H1 (cell line): Measurements from ENCODE around the gene PHOSPHO2. TPM values are rescaled to one million over a fixed set of nuclear protein-coding genes. Genes with fewer than 3 reads are reported as not detected.

ENCODE experiments used
- CTCF ChIA-PET: fragments of 300-600 bp; sonication (Branson Sonifier 250); formaldehyde crosslinking; loops from one replicate; lab custom pipeline; 2021; ENCODE audit not compliant: partially characterized antibody; lab: Charles Lee
- POLR2A ChIA-PET: fragments of 300-600 bp; sonication (Branson Sonifier 250); formaldehyde crosslinking; loops from one replicate; lab custom pipeline; 2021; ENCODE audit warnings: inconsistent platforms; ENCODE audit not compliant: partially characterized antibody; lab: Charles Lee
- DNase-seq, 2 experiments: peaks; one replicate each; pipeline versions ENCODE4 v3.0.0 to v3.0.0-alpha.2; 2010 to 2022; ENCODE audit warnings: low spot score in 2 of 2, low read depth in 1 of 2, mixed read lengths in 1 of 2
- FAIRE-seq: peaks from 2 replicates; lab custom pipeline; 2011; peaks lifted over from hg19 to GRCh38; lab: Jason Lieb, UNC
- H2AFZ ChIP-seq: 2 replicates; pipeline ENCODE4 v1.8.1; 2012; ENCODE audit warnings: low read length, inconsistent platforms
- H2AK5ac ChIP-seq: 2 replicates; pipeline ENCODE4 v1.6.1; 2013; ENCODE audit warnings: low read depth, low read length
- H2BK120ac ChIP-seq: replicated peaks from 2 replicates; pipeline ENCODE3; 2013; ENCODE audit warnings: low read depth, low read length, inconsistent platforms
- H2BK12ac ChIP-seq: 2 replicates; pipeline ENCODE4 v1.6.1; 2013; ENCODE audit warnings: low read depth, low read length
- H2BK15ac ChIP-seq: 2 replicates; pipeline ENCODE4 v1.6.1; 2013; ENCODE audit warnings: low read length
- H2BK20ac ChIP-seq: 2 replicates; pipeline ENCODE4 v1.6.1; 2013; ENCODE audit warnings: low read length
- H2BK5ac ChIP-seq: 2 replicates; pipeline ENCODE4 v1.6.1; 2013; ENCODE audit warnings: low read depth, low read length
- H3K14ac ChIP-seq: 2 replicates; pipeline ENCODE4 v1.6.1; 2013; ENCODE audit warnings: inconsistent platforms; ENCODE audit not compliant: insufficient read length
- H3K18ac ChIP-seq: 2 replicates; pipeline ENCODE4 v1.6.1; 2013; ENCODE audit warnings: low read length; ENCODE audit errors: extremely low read depth
- H3K23ac ChIP-seq: 2 replicates; pipeline ENCODE4 v1.6.1; 2013; ENCODE audit warnings: inconsistent platforms; ENCODE audit not compliant: insufficient read length
- H3K23me2 ChIP-seq: 2 replicates; pipeline ENCODE4 v1.6.1; 2013; ENCODE audit warnings: low read depth, low read length
- H3K27ac ChIP-seq: 2 replicates; pipeline ENCODE4 v1.6.1; 2011; ENCODE audit warnings: low read depth, low read length, inconsistent platforms
- H3K27me3 ChIP-seq, 4 experiments: replicated peaks in 1 of 4; 1 replicate in 1 of 4; 2 replicates in 3 of 4; pipeline versions ENCODE4 v1.6.1 to v1.8.1; 2011 to 2013; ENCODE audit warnings: low read length in 3 of 4, mild to moderate bottlenecking in 3 of 4, inconsistent platforms in 2 of 4, mixed read lengths in 2 of 4, moderate library complexity in 1 of 4; ENCODE audit not compliant: control insufficient read depth in 3 of 4, insufficient read depth in 3 of 4; ENCODE audit errors: extremely low read depth in 1 of 4
- H3K36me3 ChIP-seq, 4 experiments: 2 replicates each; pipeline versions ENCODE4 v1.6.1 to v1.8.1; 2011 to 2013; ENCODE audit warnings: mild to moderate bottlenecking in 4 of 4, low read length in 3 of 4, moderate library complexity in 2 of 4, control low read depth in 1 of 4, inconsistent platforms in 1 of 4; ENCODE audit not compliant: insufficient read depth in 4 of 4, control insufficient read depth in 2 of 4
- H3K4ac ChIP-seq: replicated peaks from 2 replicates; pipeline ENCODE3; 2013; ENCODE audit warnings: low read length, low read depth, mixed read lengths, inconsistent platforms; ENCODE audit not compliant: insufficient read length
- H3K4me1 ChIP-seq, 4 experiments: replicated peaks in 1 of 4; 1 replicate in 1 of 4; 2 replicates in 3 of 4; pipeline versions ENCODE4 v1.6.1 to v1.8.1; 2011 to 2013; ENCODE audit warnings: low read length in 3 of 4, inconsistent platforms in 2 of 4, mixed read lengths in 1 of 4; ENCODE audit not compliant: insufficient read depth in 4 of 4, control insufficient read depth in 3 of 4
- H3K4me2 ChIP-seq, 2 experiments: 2 replicates each; pipeline versions ENCODE4 v1.6.1 to v1.8.1; 2011 to 2013; ENCODE audit warnings: low read depth in 2 of 2, low read length in 2 of 2, control low read depth in 1 of 2, inconsistent platforms in 1 of 2, mild to moderate bottlenecking in 1 of 2; ENCODE audit not compliant: insufficient read depth in 1 of 2
- H3K4me3 ChIP-seq, 4 experiments: fragments of 200-600, 300-600 bp in 1 of 4; sonication (generic), shearing (Covaris generic), sonication (Bioruptor Twin) in 1 of 4; 2 replicates each; pipeline versions ENCODE4 v1.5.1 to v1.8.1; 2011 to 2016; ENCODE audit warnings: low read length in 4 of 4, low read depth in 3 of 4, control low read depth in 2 of 4, inconsistent platforms in 2 of 4, mild to moderate bottlenecking in 2 of 4, mixed read lengths in 1 of 4, moderate library complexity in 1 of 4; ENCODE audit not compliant: insufficient read depth in 2 of 4; ENCODE audit errors: extremely low read depth in 1 of 4
- H3K56ac ChIP-seq: replicated peaks from 2 replicates; pipeline ENCODE3; 2013; ENCODE audit warnings: low read depth, mild to moderate bottlenecking, mixed read lengths, low read length, inconsistent platforms; ENCODE audit not compliant: insufficient read length
- H3K79me1 ChIP-seq: 2 replicates; pipeline ENCODE4 v1.6.1; 2013; ENCODE audit warnings: low read depth, low read length, control low read depth
- H3K79me2 ChIP-seq, 2 experiments: 2 replicates each; pipeline versions ENCODE4 v1.6.1 to v1.8.1; 2012 to 2013; ENCODE audit warnings: low read length in 2 of 2, mild to moderate bottlenecking in 2 of 2, inconsistent platforms in 1 of 2; ENCODE audit not compliant: insufficient read depth in 2 of 2, control insufficient read depth in 1 of 2
- H3K9ac ChIP-seq, 4 experiments: replicated peaks in 1 of 4; 1 replicate in 1 of 4; 2 replicates in 3 of 4; pipeline versions ENCODE4 v1.6.1 to v1.8.1; 2011 to 2013; ENCODE audit warnings: low read depth in 3 of 4, low read length in 3 of 4, control low read depth in 2 of 4, mild to moderate bottlenecking in 2 of 4, moderate library complexity in 2 of 4, inconsistent platforms in 1 of 4; ENCODE audit errors: extremely low read depth in 1 of 4
- H3K9me3 ChIP-seq, 2 experiments: 2 replicates each; pipeline versions ENCODE4 v1.6.1 to v1.8.1; 2012 to 2013; ENCODE audit warnings: mild to moderate bottlenecking in 2 of 2, moderate library complexity in 2 of 2, control low read depth in 1 of 2, inconsistent platforms in 1 of 2, low read depth in 1 of 2, low read length in 1 of 2, mixed read lengths in 1 of 2; ENCODE audit not compliant: insufficient read depth in 2 of 2
- H4K20me1 ChIP-seq, 2 experiments: replicated peaks in 1 of 2; 2 replicates each; pipeline versions ENCODE3 to v1.8.1; 2011 to 2013; ENCODE audit warnings: inconsistent platforms in 2 of 2, low read length in 2 of 2, mild to moderate bottlenecking in 1 of 2; ENCODE audit not compliant: insufficient read depth in 2 of 2, control insufficient read depth in 1 of 2
- H4K5ac ChIP-seq: 2 replicates; pipeline ENCODE4 v1.6.1; 2013; ENCODE audit warnings: low read length, low read depth, mixed read lengths, inconsistent platforms; ENCODE audit not compliant: insufficient read length
- H4K8ac ChIP-seq: 2 replicates; pipeline ENCODE4 v1.8.0; 2013; ENCODE audit warnings: mild to moderate bottlenecking, moderate library complexity, low read length, inconsistent platforms; ENCODE audit not compliant: insufficient read depth; ENCODE audit errors: extremely low read depth
- H4K91ac ChIP-seq: replicated peaks from 2 replicates; pipeline ENCODE3; 2013; ENCODE audit warnings: low read length, mixed read lengths, inconsistent platforms; ENCODE audit not compliant: insufficient read length
- CTCF ChIP-seq, 3 experiments: IDR thresholded peaks; 1 replicate in 2 of 3; 2 replicates in 1 of 3; pipeline versions ENCODE4 v1.5.1 to v1.6.1; 2011; ENCODE audit warnings: low read length in 3 of 3, mild to moderate bottlenecking in 3 of 3, inconsistent platforms in 2 of 3, low read depth in 1 of 3, moderate library complexity in 1 of 3; ENCODE audit not compliant: insufficient read depth in 1 of 3; ENCODE audit errors: control extremely low read depth in 1 of 3
- EP300 ChIP-seq, 2 experiments: IDR thresholded peaks; 1 replicate in 1 of 2; 2 replicates in 1 of 2; pipeline ENCODE4 v1.6.1; 2011 to 2012; ENCODE audit warnings: low read depth in 2 of 2, low read length in 2 of 2, mild to moderate bottlenecking in 2 of 2, borderline replicate concordance in 1 of 2, inconsistent platforms in 1 of 2, moderate library complexity in 1 of 2
- RAD21 ChIP-seq, 2 experiments: IDR thresholded peaks in 1 of 2; conservative IDR thresholded peaks in 1 of 2; 2 replicates each; pipeline ENCODE4 v1.6.1; 2011; ENCODE audit warnings: low read depth in 2 of 2, low read length in 2 of 2, improper control_type of control experiment in 1 of 2, inconsistent platforms in 1 of 2, mild to moderate bottlenecking in 1 of 2, moderate library complexity in 1 of 2
- RXRA ChIP-seq: IDR thresholded peaks from 2 replicates; pipeline ENCODE4 v1.6.1; 2011; ENCODE audit warnings: low read depth, mild to moderate bottlenecking, low read length, moderate library complexity; ENCODE audit not compliant: insufficient read depth
- WGBS, 2 experiments: shearing (Covaris generic) in 1 of 2; methylation state at CpG; one replicate each; pipeline versions ENCODE4 v1.1.6 to v1.1.7; 2013 to 2015; ENCODE audit warnings: low lambda C conversion rate in 2 of 2, mixed read lengths in 2 of 2, inconsistent platforms in 1 of 2, low coverage in 1 of 2, missing lambda C conversion rate in 1 of 2; ENCODE audit not compliant: insufficient replicate concordance in 2 of 2, insufficient coverage in 1 of 2, insufficient read length in 1 of 2; ENCODE audit errors: extremely low coverage in 1 of 2, missing lambda C conversion rate in 1 of 2; 5-methylcytosine and 5-hydroxymethylcytosine counted together
- polyA plus RNA-seq, 7 experiments: library from polyadenylated mRNA; depleted of rRNA in 3 of 7; stranded (reverse) in 5 of 7; unstranded in 2 of 7; fragments of >200 nt in 5 of 7; fragments of 200-250 nt in 2 of 7; gene quantifications; 1 replicate in 5 of 7; 2 replicates in 1 of 7; 4 replicates in 1 of 7; pipeline versions ENCODE4 v1.2.1 to v1.2.3, GENCODE V29; 2011 to 2013; ENCODE audit warnings: missing spikeins in 2 of 7, mixed read lengths in 2 of 7
- total RNA-seq: library from RNA; stranded (reverse); fragmentation: NEBNext Ultra II Directional; extraction: Animal tissue kit (Norgen Biotek cat#: 25700); gene quantifications from 2 replicates; pipeline ENCODE4 v1.2.1, GENCODE V29; 2021
- TF ChIP-seq, protein P1 (sequence below): IDR thresholded peaks from 2 replicates; pipeline ENCODE4 v1.6.1; 2012; ENCODE audit warnings: low read length, inconsistent platforms

The PHOSPHO2 gene
- total and polyA plus RNA-seq, 2 of the 8 experiments (the other 6 are each of a cell fraction or from before 2014, with no cell fraction given), result 2.4 to 8.5 TPM

- Histone ChIP-seq H3K23ac (no peak overlapping the region), H3K4me2 (no peak overlapping the region), H3K4me3 (no peak overlapping the region), H3K56ac (no peak overlapping the region), H2AK5ac (no peak overlapping the region), H4K5ac (no peak overlapping the region), H4K8ac (no peak overlapping the region), H2BK12ac (no peak overlapping the region), H2AFZ (no peak overlapping the region), H3K9ac (no peak overlapping the region), H3K18ac (no peak overlapping the region), H3K23me2 (no peaks in the 10 kb centered on the region; the same call in 1 of the 2 replicates), H3K14ac (no peak overlapping the region), H2BK20ac (no peak overlapping the region), H4K20me1 (no peaks in the 10 kb centered on the region), H2BK5ac (no peak overlapping the region), H3K9me3 (no peaks in the 10 kb centered on the region; a peak in 1 of 4 replicates), H2BK15ac (no peak overlapping the region), H3K79me1 (no peaks in the 10 kb centered on the region)
- FAIRE-seq, result no peak
- DNase-seq, result no peak
- TF ChIP-seq CTCF (IDR thresholded peaks at IDR 0.05; ENCODE audit: control extremely low read depth in 1 of 3, insufficient read depth in 1 of 3, low read depth in 1 of 3, low read length in 3 of 3) (peak in 2 of 3 experiments; percentile 29 to 45; a peak in 2 of 4 replicates), EP300 (IDR thresholded peaks at IDR 0.05; ENCODE audit: borderline replicate concordance in 1 of 2, low read depth in 2 of 2, low read length in 2 of 2) (no peak), RAD21 (IDR thresholded peaks at IDR 0.05 in 1 of 2, conservative IDR thresholded peaks at IDR 0.05 in 1 of 2; ENCODE audit: low read depth in 2 of 2, low read length in 2 of 2) (peak; percentile 49 to 50), RXRA (no peak)
- TF ChIP-seq, protein P1, sequence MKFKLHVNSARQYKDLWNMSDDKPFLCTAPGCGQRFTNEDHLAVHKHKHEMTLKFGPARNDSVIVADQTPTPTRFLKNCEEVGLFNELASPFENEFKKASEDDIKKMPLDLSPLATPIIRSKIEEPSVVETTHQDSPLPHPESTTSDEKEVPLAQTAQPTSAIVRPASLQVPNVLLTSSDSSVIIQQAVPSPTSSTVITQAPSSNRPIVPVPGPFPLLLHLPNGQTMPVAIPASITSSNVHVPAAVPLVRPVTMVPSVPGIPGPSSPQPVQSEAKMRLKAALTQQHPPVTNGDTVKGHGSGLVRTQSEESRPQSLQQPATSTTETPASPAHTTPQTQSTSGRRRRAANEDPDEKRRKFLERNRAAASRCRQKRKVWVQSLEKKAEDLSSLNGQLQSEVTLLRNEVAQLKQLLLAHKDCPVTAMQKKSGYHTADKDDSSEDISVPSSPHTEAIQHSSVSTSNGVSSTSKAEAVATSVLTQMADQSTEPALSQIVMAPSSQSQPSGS, result no peak
- TF ChIP-seq, all 59 proteins: peak for 2
- Histone ChIP-seq H3K79me2 (no peaks in the 10 kb centered on the region), H3K36me3 (no peaks in the 10 kb centered on the region), H4K91ac (no peak overlapping the region), H3K27ac (no peak overlapping the region), H3K4me1 (no peaks in the 10 kb centered on the region), H2BK120ac (no peak overlapping the region), H3K4ac (no peak overlapping the region), H3K27me3 (no peaks in the 10 kb centered on the region)
- WGBS, 2 experiments, result 49% methylated on average over 3 of the region's 3 CpGs; no CpG with 5 or more reads in 1 of the 2 experiments
- POLR2A ChIA-PET, result no interaction called here
- CTCF ChIA-PET, result interaction anchor here (0.9 to 1.2 kb wide), 3 partner anchors 8 to 222 kb away, joined by 3 to 5 read pairs (median 4); no protein-coding TSS in a partner anchor
Observed at GRCh38 chr2:169676357-169676756, 17.9 kb upstream of the PHOSPHO2 start.
